Prostate gland (tissue), 2 donors: ENCODE data around the gene NRARP.

ENCODE experiments used
- CTCF ChIP-seq, 4 experiments: fragments of 200-600 bp in 2 of 4; fragments of 450-650 bp in 2 of 4; sonication (generic) in 2 of 4; IDR thresholded peaks; 1 replicate in 3 of 4; 2 replicates in 1 of 4; pipeline ENCODE4 v1.5.1; 2016 to 2019; ENCODE audit warnings: antibody characterized with exemption in 4 of 4, mild to moderate bottlenecking in 2 of 4, moderate library complexity in 2 of 4
- POLR2A ChIP-seq: fragments of 450-650 bp; IDR thresholded peaks from one replicate; pipeline ENCODE4 v1.6.1; 2016; ENCODE audit warnings: antibody characterized with exemption, mild to moderate bottlenecking
- POLR2AphosphoS5 ChIP-seq: sonication (generic); formaldehyde crosslinking; IDR thresholded peaks from one replicate; pipeline ENCODE4 v1.6.1; 2017; ENCODE audit warnings: antibody characterized with exemption

GRCh38 chr9:137255448-137256114 is 46.5 kb downstream of the NRARP start:
- TF ChIP-seq CTCF (IDR thresholded peaks at IDR 0.05) (no peak), POLR2A (no peak), POLR2AphosphoS5 (no peak)
